DMS79 (cell line): ENCODE measurements around the gene KIF17.
"Not testable (repeated sequence)": the region's sequence is repeated elsewhere in the genome, so short reads cannot be mapped to it uniquely, and the experiment has no call there.

ENCODE experiments used
- DNase-seq: peaks from one replicate; lab custom pipeline; 2025; lab: John Stamatoyannopoulos, UW

The KIF17 gene

DNA sequence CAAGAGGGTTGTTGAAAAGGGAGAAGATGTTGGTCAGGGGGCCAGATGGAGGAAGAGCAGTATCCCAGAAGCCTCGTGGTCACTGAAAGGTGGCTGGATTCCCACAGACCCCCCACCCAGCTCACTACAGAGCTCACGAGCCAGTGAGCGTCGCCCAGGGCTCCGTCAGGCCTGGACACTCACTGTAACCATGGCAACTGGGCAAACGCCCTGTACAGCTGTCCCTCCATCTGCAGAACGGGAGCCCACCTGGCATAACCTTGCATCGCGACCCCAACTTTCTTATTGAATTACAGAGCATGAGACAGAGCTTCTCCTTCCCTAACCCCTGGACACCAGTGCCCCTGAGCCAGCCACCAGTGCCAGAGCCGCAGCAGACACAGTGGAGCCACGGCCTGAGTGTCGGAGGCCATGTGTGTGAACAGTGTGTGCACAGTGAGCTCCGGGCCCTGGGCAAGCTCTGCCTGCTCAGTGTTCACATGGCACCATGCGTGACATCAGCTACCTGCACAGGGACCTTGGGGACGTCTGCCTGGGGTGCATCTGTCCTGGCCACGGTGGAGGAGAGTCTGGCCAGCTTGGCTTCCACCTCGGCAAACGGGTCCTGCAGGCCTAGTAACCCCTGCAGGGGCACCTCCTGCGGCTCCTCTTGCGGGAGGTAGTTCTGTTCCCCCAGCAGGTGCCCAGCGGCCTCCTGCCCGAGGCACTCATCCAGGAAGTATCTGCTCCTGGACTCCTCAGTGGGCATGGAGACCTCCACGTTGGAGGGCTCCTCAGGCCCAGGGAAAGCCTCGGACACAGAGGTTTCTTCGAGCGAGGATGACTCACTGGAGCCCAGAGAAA, 30.7 kb downstream of the KIF17 start:
- DNase-seq = no peak

DNA sequence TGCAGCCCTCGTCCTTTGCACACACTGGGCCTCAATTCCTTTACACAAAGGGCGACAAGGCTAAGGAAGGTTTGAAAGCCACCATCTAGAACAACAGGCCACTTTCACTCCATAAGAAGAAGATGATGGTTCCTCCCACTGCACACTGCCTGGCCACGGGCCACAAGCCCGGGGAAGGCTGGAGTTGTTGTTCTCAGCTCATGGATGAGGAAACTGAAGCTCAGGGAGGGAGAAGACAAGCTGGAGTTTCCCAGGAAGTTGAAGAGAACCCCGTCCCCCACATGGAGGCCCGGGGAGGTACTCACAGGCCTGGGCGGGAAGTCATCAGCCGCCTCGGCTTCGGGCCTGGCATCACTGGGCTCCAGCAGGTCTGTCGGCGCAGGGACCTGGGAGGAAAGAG, 32.1 kb downstream of the KIF17 start:
- DNase-seq = no peak

GRCh38 chr1:20685099-20685662, 32.6 kb downstream of the KIF17 start:
- no peak for DNase-seq

DNA sequence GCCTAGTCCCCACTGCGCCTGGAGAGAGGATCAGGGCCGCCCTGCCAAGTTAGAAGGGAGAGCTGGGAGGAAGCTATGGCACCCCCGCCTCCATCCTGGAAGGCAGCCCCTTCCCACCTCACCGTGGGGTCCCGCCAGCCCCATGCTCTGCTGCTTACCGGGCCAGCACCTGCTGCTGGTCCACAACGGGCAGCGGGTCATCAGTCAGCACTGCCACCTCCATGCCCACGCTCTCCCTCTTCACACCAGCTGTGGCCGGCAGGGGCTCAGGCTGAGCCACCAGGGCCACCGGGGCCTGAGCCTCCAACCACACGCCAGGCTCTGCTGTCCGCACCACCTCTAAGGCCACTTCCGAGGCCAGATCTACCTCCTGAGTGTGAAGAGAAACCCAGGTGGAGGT, 33.2 kb downstream of the KIF17 start:
- no peak for DNase-seq

GRCh38 chr1:20684050-20684620, 33.7 kb downstream of the KIF17 start:
- DNase-seq = no peak

GRCh38 chr1:20683614-20684013, 34.2 kb downstream of the KIF17 start:
- DNase-seq = no peak

- no peak for DNase-seq
These were observed 35.1 kb downstream of the KIF17 start for GRCh38 chr1:20682571-20683236.

DNA sequence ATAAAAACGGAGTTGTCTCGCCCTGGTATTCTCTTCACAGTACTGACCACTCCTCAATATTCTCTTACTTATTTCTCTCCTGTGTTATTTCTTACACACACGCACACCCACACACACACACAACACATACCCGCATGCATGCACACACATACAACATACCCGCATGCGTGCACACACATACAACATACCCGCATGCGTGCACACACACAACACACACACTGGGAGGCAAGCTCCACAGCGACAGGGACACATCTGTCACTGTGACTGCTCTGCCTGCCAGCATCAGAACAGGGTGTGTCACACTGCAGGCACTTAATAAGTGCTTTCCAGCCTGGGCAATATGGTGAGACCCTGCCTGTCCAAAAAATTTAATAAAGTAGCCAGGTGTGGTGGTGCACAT, 35.8 kb downstream of the KIF17 start:
- DNase-seq = no peak

DNA sequence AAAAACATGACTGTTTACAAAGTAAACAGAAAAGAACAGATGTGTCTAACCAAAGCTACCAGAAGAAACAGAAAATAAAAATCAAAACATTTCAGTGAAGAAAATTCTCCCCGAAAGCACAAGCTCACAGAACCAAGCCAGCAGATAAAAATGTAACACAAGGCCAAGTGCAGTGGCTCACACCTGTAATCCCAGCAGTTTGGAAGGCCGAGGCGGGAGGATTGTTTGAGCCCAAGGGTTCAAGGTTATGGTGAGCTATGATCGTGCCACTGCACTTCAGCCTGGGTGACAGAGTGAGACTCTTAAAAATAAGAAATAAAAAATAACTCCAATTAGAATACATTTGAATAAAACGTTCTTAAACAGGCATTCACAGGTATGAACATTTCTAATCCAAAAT, 37.5 kb downstream of the KIF17 start:
- no peak for DNase-seq

GRCh38 chr1:20678599-20678998, 39.2 kb downstream of the KIF17 start:
- no peak for DNase-seq

DNA sequence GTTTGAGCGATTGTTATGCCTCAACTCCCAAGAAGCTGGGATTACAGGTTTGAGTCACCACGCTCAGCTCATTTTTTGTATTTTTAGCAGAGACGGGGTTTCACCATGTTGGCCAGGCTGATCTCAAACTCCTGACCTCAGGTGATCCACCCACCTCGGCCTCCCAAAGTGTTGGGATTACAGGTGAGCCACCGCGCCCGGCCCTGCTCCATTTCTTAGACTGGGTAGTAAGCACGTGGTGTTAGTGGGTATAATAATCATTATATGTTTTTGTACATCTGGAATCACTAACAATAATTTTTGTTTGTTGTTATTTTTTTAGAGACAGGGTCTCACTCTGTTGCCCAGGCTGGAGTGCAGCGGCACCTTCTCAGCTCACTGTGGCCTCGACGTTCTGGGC, 44.2 kb downstream of the KIF17 start:
- not testable (repeated sequence) for DNase-seq

GRCh38 chr1:20672265-20672632, 45.6 kb downstream of the KIF17 start:
- DNase-seq = no peak

DNA sequence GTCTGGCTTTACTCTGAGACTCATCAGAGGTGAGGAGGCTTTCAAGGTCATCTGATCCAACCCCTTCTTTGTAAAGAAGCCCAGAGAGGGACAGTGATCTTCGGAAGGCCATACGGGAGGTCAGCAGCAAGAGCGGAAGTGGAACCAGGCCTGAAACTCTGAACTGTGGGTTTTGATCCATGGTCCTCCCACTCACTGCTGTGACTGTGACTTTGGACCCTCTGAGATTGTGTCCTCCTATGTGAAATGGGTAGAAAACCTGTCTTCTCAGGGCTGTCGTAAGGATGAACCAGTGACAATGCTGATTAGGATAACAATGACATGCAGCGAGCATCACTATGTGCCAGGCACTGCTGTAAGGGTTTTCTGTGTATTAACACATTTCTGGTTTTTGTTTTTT, 46.9 kb downstream of the KIF17 start:
- DNase-seq = no peak

DNA sequence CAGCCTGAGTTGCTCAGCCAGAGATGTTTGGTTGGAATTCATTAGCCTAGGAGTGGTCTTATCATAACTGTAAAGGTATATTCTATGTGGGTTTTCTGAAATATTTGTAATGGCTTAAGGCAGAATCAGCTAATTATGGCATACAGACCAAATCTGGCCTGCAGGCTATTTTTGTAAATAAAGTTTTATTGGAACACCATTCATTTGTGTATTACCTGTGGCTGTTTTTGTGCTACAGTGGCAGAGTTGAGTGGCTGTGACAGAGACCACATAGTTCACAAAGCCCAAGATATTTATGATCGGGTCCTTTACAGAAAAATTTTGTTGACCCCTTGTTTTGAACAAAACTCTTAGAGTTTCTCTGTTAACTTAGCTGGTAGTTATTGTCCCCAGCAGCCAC, 49.2 kb downstream of the KIF17 start:
- DNase-seq = no peak

DNA sequence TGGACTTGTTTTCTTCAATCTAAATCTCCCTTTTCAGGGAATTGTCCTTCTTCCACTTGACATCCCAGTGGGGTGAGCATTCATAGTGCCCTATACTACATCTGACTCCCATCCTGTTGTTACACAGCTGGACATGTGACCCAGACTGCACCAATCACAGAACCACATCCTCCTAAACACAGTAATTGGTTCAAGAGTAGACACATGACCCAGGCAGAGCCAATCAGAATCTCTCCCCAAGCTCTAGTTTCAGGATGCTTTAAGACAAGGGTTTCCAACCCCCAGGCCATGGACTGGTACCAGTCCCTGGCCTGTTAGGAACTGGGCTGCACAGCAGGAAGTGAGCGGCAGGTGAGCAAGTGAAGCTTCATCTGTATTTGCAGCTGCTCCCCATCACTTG, 51.0 kb downstream of the KIF17 start:
- no peak for DNase-seq

- no peak for DNase-seq
These were observed 51.7 kb downstream of the KIF17 start for GRCh38 chr1:20666146-20666545.

DNA sequence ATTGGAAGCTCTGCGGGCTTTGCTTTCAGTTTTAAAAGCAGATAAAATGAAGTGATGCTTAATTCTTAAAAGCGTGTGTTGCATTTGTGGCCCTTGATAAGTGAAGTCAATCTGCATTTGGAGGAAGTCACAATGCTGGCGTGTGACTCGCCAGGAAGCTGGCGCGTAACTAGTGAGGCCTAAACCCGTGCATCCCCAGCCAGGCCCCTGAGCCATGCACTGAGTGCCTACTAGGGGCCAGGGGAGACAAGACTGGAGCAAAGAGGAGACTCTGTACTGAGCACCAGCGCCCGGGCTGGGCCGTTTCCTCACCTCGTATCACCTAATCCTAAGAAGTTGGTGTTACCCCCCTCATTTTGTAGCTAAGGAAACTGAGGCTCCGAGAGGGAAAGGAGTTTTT, 52.1 kb downstream of the KIF17 start:
- no peak for DNase-seq

- no peak for DNase-seq
These were observed 53.7 kb downstream of the KIF17 start for GRCh38 chr1:20663969-20664715.

GRCh38 chr1:20663365-20663764, 54.4 kb downstream of the KIF17 start:
- no peak for DNase-seq

DNA sequence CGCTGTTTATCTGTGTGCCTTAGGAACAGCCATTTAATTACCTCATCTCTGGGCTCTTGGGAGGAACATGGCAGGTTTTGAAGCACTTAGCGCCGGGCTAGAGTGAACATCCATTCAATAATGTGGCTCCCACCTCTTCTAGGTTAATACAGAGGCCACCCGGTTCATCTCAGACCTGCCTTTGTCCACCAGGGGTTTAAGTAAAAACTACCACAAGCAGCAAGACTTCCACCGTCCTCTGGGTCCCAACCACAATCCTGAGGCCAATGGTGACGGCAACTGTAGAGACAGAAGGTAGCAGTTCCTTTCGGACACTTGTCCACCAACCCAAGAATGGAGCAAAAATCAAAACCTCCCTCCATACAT, 55.7 kb downstream of the KIF17 start:
- no peak for DNase-seq

GRCh38 chr1:20661207-20662109, 56.3 kb downstream of the KIF17 start, which contains the start of gene DDOST:
Gene DDOST, minus strand, starts transcription at chr1:20661369. Its CDS starts 19 bp downstream, at chr1:20661350.
- DNase-seq = peak; percentile 99
